AG08395 (cell line): ENCODE data around the gene PIGN.
"Not testable (repeated sequence)": the region's sequence is repeated elsewhere in the genome, so short reads cannot be mapped to it uniquely, and the experiment has no call there.

Experiments used
- DNase-seq: peaks from one replicate; pipeline ENCODE4 v3.0.0; 2012; ENCODE audit warnings: mixed read lengths, low spot score

The PIGN gene

GRCh38 chr18:62182220-62182619 lies 4.6 kb downstream of the PIGN start:
- no peak for DNase-seq

- DNase-seq = no peak
Observed at GRCh38 chr18:62179213-62179612, 7.6 kb downstream of the PIGN start.

- DNase-seq = no peak
Observed at GRCh38 chr18:62177271-62177670, 9.6 kb downstream of the PIGN start.

GRCh38 chr18:62175521-62175920 lies 11.3 kb downstream of the PIGN start:
- no peak for DNase-seq

GRCh38 chr18:62172298-62172697 lies 14.6 kb downstream of the PIGN start:
- no peak for DNase-seq

- no peak for DNase-seq
Observed at GRCh38 chr18:62170857-62171256, 16.0 kb downstream of the PIGN start.

GRCh38 chr18:62166524-62166923 lies 20.3 kb downstream of the PIGN start:
- not testable (repeated sequence) for DNase-seq

- DNase-seq = no peak
Observed at GRCh38 chr18:62165583-62165982, 21.3 kb downstream of the PIGN start.

GRCh38 chr18:62164855-62165487 lies 21.9 kb downstream of the PIGN start:
- DNase-seq = no peak

- no peak for DNase-seq
Observed at GRCh38 chr18:62164310-62164709, 22.5 kb downstream of the PIGN start.

- DNase-seq = no peak
Observed at GRCh38 chr18:62157843-62158242, 29.0 kb downstream of the PIGN start.

- DNase-seq = no peak
Observed at GRCh38 chr18:62152844-62153243, 34.0 kb downstream of the PIGN start.

GRCh38 chr18:62151068-62151771 lies 35.6 kb downstream of the PIGN start:
- DNase-seq = no peak

- DNase-seq = no peak
Observed at GRCh38 chr18:62144338-62144737, 42.5 kb downstream of the PIGN start.

GRCh38 chr18:62140259-62140658 lies 46.6 kb downstream of the PIGN start:
- no peak for DNase-seq

- no peak for DNase-seq
Observed at GRCh38 chr18:62138461-62139235, 48.2 kb downstream of the PIGN start.

- DNase-seq = peak; percentile 65
Observed at GRCh38 chr18:62131301-62131909, 55.5 kb downstream of the PIGN start.

GRCh38 chr18:62128157-62128556 lies 58.7 kb downstream of the PIGN start:
- peak; percentile 47 for DNase-seq

GRCh38 chr18:62126737-62127136 lies 60.1 kb downstream of the PIGN start:
- DNase-seq = no peak

- DNase-seq = no peak
Observed at GRCh38 chr18:62125702-62126101, 61.2 kb downstream of the PIGN start.

- DNase-seq = no peak
Observed at GRCh38 chr18:62122330-62122729, 64.5 kb downstream of the PIGN start.

- no peak for DNase-seq
Observed at GRCh38 chr18:62119884-62120283, 67.0 kb downstream of the PIGN start.

GRCh38 chr18:62118328-62118727 lies 68.5 kb downstream of the PIGN start:
- DNase-seq = peak; percentile 71
